ENCODE measurements around the gene UBE2F. TPM values are rescaled to one million over a fixed set of nuclear protein-coding genes. Genes with fewer than 3 reads are reported as not detected.

Gene UBE2F
- total and polyA plus RNA-seq, 2 of the 13 experiments (the other 11 are each of a cell fraction or from before 2014, with no cell fraction given) = 35.4 to 73.1 TPM

DNA sequence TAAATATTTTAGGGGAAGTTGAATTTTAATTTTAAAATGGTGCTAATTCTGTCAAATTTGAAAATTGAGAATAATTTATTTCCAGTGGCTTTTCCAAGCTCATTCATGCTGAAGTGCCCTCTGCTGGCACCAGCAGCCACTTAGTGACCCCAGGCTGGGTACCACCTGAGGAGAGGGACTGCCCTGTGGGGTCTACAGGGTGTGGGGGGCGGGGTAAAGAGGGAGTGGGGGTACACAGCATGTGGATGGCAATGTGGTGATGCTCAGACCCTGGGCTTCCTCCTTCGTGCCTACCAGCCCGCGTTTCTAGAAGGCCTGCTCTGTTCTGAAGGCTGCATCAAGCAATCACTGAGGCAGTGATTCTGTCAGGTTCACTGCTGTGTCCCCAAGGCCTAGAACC is 48.9 kb downstream of the UBE2F start:
- WGBS (ENCODE audit: low lambda C conversion rate) = 100% methylated on average over 4 of the region's 4 CpGs
- no peak overlapping the region for H2AFZ ChIP-seq (ENCODE audit: low read length)
- intact Hi-C loops (cut with micrococcal nuclease; ENCODE audit: unreplicated experiment) = no loop called here
- H3K27ac ChIP-seq (ENCODE audit: extremely low read length, insufficient read depth, low read length) = no peak overlapping the region
- no peaks in the 10 kb centered on the region for H4K20me1 ChIP-seq (ENCODE audit: insufficient read depth, low read length)
- TF ChIP-seq CTCF (CRISPR knock-in tag; IDR thresholded peaks at IDR 0.05) = peak; percentile 30; the same call in 1 of the 2 replicates
- TF ChIP-seq EZH2 (conservative IDR thresholded peaks at IDR 0.05; ENCODE audit: low read depth, low read length) = no peak
- TF ChIP-seq STAG1 (CRISPR knock-in tag; IDR thresholded peaks at IDR 0.05) = peak; percentile 33; the same call in 1 of the 2 replicates
- TF ChIP-seq TP53 (CRISPR knock-in tag; conservative IDR thresholded peaks at IDR 0.05) = no peak
- peak; percentile 54 for TF ChIP-seq SMC3 (IDR thresholded peaks at IDR 0.05; ENCODE audit: low read length)
- no peaks in the 10 kb centered on the region for H3K27me3 ChIP-seq (ENCODE audit: control insufficient read depth in 1 of 2, insufficient read depth in 2 of 2, low read length in 2 of 2)
- H3K9me3 ChIP-seq (ENCODE audit: low read length) = no peaks in the 10 kb centered on the region
- no peak overlapping the region for H3K9ac ChIP-seq (ENCODE audit: insufficient read depth, low read depth, low read length)
- H3K4me3 ChIP-seq (replicated peaks in 1 of 3; ENCODE audit: insufficient read depth in 1 of 3, low read depth in 2 of 3, low read length in 3 of 3) = no peak overlapping the region
- DNase-seq (ENCODE audit: low spot score) (no peak), ATAC-seq (peak; percentile 35; the same call in 1 of the 3 replicates), FAIRE-seq (no peak)
- in situ Hi-C loops (cut with HindIII; ENCODE audit: extremely low pct_ligation_motif_present, low pct_unique_long_range_greater_than_20kb) = no loop called here
- peaks cover 15 to 28% of the 10 kb centered on the region in 2 experiments; a peak in 4 of 5 replicates for H3K36me3 ChIP-seq (replicated peaks in 1 of 2; ENCODE audit: control insufficient read depth in 1 of 2, insufficient read depth in 2 of 2, low read length in 2 of 2)
- no peaks in the 10 kb centered on the region for H3K79me2 ChIP-seq (ENCODE audit: insufficient read depth, low read length)
- ChIA-PET POLR2A (no interaction called here), CTCF (ENCODE audit: low intra/inter-chr PET ratio, low total read pairs) (interaction anchor here (2.3 kb wide), 1 partner anchor 157 kb away, joined by 10 read pairs; no protein-coding TSS in a partner anchor)
- no TSS peak for BruUV-seq (replicated peaks)
- H3K4me1 ChIP-seq (ENCODE audit: insufficient read depth, low read length) = no peaks in the 10 kb centered on the region
- no peak overlapping the region for H3K4me2 ChIP-seq (ENCODE audit: low read depth, low read length)

GRCh38 chr2:238016526-238016925 is 49.7 kb downstream of the UBE2F start:
- Histone ChIP-seq H2AFZ (ENCODE audit: low read length) (no peak overlapping the region), H4K20me1 (ENCODE audit: insufficient read depth, low read length) (no peaks in the 10 kb centered on the region), H3K4me1 (ENCODE audit: insufficient read depth, low read length) (no peaks in the 10 kb centered on the region), H3K36me3 (replicated peaks in 1 of 2; ENCODE audit: control insufficient read depth in 1 of 2, insufficient read depth in 2 of 2, low read length in 2 of 2) (peaks cover 15 to 36% of the 10 kb centered on the region in 2 experiments; a peak in 4 of 5 replicates), H3K27me3 (ENCODE audit: control insufficient read depth in 1 of 2, insufficient read depth in 2 of 2, low read length in 2 of 2) (no peaks in the 10 kb centered on the region), H3K9ac (ENCODE audit: insufficient read depth, low read depth, low read length) (no peak overlapping the region), H3K27ac (ENCODE audit: extremely low read length, insufficient read depth, low read length) (no peak overlapping the region), H3K4me2 (ENCODE audit: low read depth, low read length) (no peak overlapping the region), H3K4me3 (replicated peaks in 1 of 3; ENCODE audit: insufficient read depth in 1 of 3, low read depth in 2 of 3, low read length in 3 of 3) (no peak overlapping the region), H3K79me2 (ENCODE audit: insufficient read depth, low read length) (no peaks in the 10 kb centered on the region), H3K9me3 (ENCODE audit: low read length) (no peaks in the 10 kb centered on the region)
- FAIRE-seq (no peak), DNase-seq (ENCODE audit: low spot score) (no peak), ATAC-seq (no peak)
- BruUV-seq (replicated peaks) = no TSS peak
- ChIA-PET POLR2A (no interaction called here), CTCF (ENCODE audit: low intra/inter-chr PET ratio, low total read pairs) (interaction anchor here (2.3 kb wide), 1 partner anchor 158 kb away, joined by 10 read pairs; no protein-coding TSS in a partner anchor)
- WGBS (ENCODE audit: low lambda C conversion rate) = 96% methylated on average over 8 of the region's 8 CpGs
- intact Hi-C loops (cut with micrococcal nuclease; ENCODE audit: unreplicated experiment) (no loop called here), in situ Hi-C loops (cut with HindIII; ENCODE audit: extremely low pct_ligation_motif_present, low pct_unique_long_range_greater_than_20kb) (no loop called here)
- no peak for TF ChIP-seq NCOA1 (CRISPR knock-in tag; IDR thresholded peaks at IDR 0.05)
- no peak for TF ChIP-seq ZNF510 (CRISPR knock-in tag; IDR thresholded peaks at IDR 0.05; ENCODE audit: low read depth)
- TF ChIP-seq ARHGAP35 (CRISPR knock-in tag; IDR thresholded peaks at IDR 0.05; ENCODE audit: borderline replicate concordance) = no peak
- 0 out of 2 replicates have a peak, but pooled peaks have one; percentile 13 for TF ChIP-seq MAFF (IDR thresholded peaks at IDR 0.05; ENCODE audit: low read depth, low read length)
- no peak for TF ChIP-seq SP5 (CRISPR knock-in tag; IDR thresholded peaks at IDR 0.05; ENCODE audit: borderline replicate concordance, low read depth)
- TF ChIP-seq NFIB (CRISPR knock-in tag; IDR thresholded peaks at IDR 0.05; ENCODE audit: borderline replicate concordance) = no peak
- TF ChIP-seq RNF219 (CRISPR knock-in tag; IDR thresholded peaks at IDR 0.05) = no peak
- no peak for TF ChIP-seq NFE2L1 (CRISPR knock-in tag; IDR thresholded peaks at IDR 0.05; ENCODE audit: borderline replicate concordance)
- peak in 1 of 2 experiments; percentile 38; a peak in 2 of 4 replicates for TF ChIP-seq MAFK (conservative IDR thresholded peaks at IDR 0.05 in 1 of 2, IDR thresholded peaks at IDR 0.05 in 1 of 2; ENCODE audit: low read length in 2 of 2)
- TF ChIP-seq ZNF34 (CRISPR knock-in tag; IDR thresholded peaks at IDR 0.05; ENCODE audit: borderline replicate concordance) = no peak
- TF ChIP-seq ZBTB42 (CRISPR knock-in tag; IDR thresholded peaks at IDR 0.05) = no peak
- TF ChIP-seq MTF1 (CRISPR knock-in tag; IDR thresholded peaks at IDR 0.05) = no peak
